Measurements from ENCODE around the gene CPNE4.
"Not testable (repeated sequence)": the region's sequence is repeated elsewhere in the genome, so short reads cannot be mapped to it uniquely, and the experiment has no call there.

Gene CPNE4

DNA sequence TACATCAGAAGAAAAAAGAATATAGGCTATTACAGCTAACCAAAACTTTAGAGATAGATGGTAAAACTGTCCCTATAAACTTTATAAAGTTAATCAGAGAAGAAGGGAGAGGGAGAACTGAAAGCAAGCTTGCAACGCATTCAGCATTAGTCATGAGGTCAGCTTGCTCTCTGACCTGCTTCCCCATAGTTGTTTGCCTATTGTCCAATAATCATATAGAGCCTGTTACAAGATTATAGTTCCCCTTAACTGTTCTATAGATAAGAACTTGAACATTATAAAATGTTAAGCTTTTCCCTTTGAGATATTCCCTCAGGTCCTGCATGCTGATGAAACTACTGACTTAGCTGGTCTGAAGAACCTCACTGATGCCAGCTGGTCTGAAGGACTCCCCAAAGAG lies 74.5 kb downstream of the CPNE4 start:
- no peak for DNase-seq (ENCODE audit: low spot score)

DNA sequence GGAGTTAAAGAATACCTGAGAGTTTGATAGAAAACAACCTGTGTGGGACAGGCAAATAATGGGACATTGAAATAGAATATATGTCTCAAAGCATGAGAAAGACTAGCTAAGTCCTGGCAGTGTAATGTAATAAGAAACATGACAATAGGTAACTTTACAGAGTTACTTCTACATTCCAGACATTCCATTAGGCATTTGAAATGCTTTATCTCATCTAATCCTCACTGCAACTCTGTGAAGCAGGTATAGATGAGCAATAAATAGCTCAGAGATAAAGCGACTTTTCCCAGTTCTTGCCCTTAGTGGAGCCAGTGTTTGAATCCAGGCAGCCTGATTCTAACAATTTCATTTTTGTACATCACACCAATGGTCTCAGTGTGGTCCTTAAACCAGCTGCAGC lies 76.8 kb downstream of the CPNE4 start:
- no peak for DNase-seq (ENCODE audit: low spot score)

DNA sequence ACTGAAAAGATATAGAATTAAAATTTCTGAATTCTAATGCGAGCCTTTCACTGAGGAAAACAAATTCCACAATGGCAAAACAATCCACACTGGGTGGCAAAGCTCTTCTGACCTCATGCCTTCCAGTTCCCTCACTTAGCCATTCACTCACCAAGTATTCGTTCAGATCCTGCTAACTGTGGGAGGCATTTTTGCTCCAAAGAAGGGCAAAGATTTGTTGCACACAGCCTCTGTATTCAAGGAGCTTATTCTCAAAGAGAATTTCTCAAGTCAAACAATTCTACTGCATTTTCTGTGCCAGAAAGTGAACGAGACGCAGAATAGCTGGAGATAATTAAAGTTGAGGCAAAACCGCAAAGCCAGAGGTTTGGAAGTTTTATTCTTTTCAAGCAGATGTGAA lies 77.3 kb downstream of the CPNE4 start:
- DNase-seq (ENCODE audit: low spot score) = no peak

DNA sequence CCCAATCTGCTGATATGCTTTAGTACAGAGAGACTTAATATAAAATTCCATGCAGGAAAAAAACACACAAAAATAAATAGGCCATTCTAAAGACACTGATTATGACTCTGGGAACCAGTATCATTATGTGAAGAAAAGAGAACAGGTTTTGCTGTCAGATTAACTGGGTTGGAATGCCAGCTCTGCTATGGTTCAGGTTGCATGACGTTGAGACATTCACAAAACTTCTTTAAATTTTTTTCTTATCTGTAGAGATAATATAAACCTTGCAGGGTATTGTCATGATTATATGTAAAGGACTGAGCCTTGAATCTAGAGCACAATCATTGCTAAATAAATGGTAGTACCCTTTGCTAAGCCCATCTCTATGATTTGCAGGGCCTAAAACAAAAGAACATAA lies 86.0 kb downstream of the CPNE4 start:
- DNase-seq (ENCODE audit: low spot score) = no peak

DNA sequence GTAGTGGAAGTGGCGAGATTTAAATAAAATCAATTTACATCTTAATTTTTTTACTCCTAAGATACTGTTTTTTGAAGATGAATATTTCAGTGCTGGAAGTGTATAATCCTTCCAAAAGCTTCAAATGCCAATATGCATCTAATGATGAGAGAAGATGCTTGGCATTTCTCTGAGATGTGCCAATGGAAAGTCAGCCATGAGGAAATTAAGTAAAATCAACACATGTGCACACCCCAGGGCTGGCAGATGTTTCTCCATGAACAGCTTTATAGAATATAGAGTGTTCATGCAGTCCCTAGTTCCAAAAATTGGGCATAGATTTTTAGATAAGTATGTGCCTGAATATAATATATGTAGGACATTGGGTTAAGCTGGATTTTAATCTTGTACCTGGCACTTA lies 90.1 kb downstream of the CPNE4 start:
- DNase-seq (ENCODE audit: low spot score) = no peak

DNA sequence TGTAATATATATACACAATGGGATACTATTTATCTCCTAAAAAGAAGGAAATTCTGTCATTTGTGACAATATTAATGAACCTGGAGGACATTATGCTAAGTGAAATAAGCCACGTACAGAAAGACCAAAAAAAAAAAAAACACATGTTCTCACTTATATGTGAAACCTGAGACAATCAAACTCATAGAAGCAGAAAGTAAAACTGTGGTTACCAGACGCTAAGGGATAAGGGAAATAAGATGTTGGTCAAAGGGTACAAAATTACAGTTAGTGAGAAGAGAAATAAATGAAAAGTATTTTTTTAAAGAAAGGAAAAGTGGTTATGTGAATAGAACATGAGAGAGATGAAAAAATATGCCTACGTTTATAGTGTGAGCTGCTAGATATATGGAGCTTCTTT lies 101.1 kb downstream of the CPNE4 start:
- no peak for DNase-seq (ENCODE audit: low spot score)

DNA sequence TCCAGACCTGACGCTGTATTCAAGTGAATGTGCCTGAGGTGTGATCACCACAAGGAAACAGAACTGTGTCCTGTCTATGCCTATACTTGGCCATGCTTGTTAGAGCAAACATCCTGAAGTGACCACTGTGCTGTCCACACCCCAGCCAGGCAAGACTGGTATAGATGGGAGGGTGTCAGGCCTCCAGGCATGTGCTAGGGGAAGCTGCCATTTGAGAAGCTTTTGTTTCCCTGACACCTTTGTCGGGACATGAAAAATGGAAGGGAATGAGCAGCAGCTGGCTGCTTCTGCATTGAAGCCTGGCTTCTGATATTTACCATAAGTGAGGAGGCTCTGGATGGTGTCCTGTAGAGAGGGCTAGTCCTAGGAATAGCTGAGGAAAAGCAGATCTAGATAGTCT lies 106.2 kb downstream of the CPNE4 start:
- no peak for DNase-seq (ENCODE audit: low spot score)

DNA sequence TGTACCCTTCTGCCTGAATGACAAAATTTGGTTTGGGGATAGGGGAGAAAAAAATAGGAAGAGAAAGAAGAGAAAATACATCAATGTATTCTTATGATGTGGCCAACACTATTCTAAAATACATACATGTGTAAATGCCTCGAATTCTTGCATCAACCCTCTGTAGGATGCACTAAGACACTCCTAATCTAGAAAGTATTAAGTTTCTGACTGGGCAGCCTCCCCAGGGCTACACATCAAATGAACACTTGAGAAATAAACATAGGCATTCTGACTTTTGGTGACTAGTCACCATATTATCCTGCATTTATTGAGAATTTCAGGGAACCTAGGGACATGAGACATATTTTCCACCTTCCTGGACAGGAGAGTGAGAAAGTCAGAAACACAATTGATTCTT lies 109.2 kb downstream of the CPNE4 start:
- no peak for DNase-seq (ENCODE audit: low spot score)

DNA sequence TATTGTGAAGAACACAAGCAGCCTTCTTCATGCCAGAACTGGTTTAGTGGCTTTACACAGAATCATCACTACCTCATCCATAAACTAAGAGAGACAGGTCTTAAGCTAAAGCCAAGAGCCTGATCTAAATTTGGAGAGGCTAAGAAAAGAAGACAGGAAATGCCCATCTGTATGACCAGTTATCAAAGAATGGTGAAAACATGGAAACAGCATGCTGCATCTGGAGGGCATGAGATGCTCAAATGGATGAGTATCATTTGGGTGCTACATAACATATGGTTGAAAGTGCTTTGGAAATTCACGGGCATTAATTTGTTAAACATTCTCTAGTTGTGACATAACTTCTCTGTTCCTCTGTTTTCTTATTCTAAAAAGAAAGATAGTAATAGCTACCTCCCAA lies 112.5 kb downstream of the CPNE4 start:
- no peak for DNase-seq (ENCODE audit: low spot score)

DNA sequence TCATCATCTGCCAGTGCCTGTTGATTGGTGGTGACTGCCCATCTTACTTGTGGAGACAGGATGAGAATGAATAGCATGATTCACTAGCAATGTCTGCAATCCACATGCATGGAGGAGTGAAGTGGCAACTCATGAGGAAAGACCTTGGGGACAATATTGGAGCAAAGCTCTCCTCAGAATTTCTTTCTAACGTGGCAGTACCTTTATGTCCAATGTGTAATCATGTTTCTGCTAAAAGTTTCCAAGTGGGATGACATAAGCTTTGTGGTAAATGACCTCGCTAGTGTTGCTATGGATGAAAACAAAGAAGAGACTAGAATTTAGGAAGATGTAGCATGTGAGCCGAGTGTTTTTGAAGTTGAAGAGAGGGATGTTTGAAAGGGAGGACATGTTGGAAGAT lies 117.8 kb downstream of the CPNE4 start:
- no peak for DNase-seq (ENCODE audit: low spot score)

DNA sequence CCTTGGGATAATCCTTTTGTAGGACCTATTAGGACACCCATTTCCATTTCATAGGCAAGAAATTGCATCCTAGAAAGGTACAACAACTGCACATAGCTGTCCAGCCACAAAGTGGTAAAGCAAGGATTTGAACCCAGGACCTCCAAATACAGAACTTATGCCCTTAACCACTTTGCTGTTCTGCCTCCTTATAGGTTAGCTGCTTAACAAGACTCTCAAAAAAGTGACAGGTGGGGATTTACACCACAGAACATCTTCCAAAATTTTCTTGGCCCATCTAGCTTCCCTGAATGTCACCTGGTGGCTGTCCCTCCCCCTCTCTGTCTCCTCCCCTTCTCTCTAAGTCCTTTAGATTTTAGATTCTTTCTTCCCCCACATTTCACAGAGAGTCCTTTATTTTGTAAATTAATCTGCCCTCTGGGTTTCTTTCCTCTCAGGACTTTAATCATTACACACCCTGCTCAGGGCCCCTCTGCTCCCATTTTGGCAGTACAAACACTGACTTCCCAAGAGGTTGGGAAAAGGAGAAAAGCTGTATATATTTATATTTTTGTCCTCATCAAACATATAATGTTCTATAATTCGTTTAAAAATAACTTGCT lies 120.6 kb downstream of the CPNE4 start:
- DNase-seq (ENCODE audit: low spot score) = no peak

DNA sequence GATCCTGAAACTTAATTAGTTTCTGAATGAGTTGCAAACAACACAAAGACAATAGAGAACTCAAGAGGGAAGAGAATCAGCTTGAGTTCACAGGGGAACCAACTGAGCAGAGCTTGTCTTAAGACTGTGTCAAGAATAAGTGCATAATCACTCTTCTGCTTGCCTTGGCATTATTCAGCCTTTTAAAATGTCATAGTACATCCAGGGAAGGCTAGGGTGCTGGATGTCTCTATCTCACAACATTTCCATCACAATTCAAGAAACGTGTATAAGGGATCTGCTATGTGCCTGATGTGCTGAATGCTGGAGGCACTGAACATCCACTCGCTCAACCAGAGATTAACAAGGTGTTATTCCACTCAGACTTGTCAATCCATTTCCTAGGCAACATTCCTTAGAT lies 122.6 kb downstream of the CPNE4 start:
- no peak for DNase-seq (ENCODE audit: low spot score)

DNA sequence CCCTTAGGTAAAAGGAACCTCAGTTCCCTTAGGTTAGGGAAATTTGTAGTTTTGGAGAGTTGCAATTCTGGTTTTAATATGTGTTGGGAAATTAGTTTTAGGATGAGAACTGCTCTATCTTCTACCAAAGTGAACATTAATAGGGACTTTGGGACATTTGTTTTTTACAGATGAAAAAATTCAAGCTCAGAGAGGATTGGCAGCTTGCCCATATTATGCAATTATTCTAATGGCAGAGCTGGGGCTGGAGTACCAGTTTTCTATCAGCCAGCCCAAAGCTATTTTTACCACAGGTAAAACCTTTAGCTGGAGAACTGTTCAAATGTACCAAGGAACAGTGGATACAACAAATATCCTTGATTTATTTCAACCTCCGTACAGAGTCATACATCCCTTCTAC lies 127.0 kb downstream of the CPNE4 start:
- DNase-seq (ENCODE audit: low spot score) = no peak

DNA sequence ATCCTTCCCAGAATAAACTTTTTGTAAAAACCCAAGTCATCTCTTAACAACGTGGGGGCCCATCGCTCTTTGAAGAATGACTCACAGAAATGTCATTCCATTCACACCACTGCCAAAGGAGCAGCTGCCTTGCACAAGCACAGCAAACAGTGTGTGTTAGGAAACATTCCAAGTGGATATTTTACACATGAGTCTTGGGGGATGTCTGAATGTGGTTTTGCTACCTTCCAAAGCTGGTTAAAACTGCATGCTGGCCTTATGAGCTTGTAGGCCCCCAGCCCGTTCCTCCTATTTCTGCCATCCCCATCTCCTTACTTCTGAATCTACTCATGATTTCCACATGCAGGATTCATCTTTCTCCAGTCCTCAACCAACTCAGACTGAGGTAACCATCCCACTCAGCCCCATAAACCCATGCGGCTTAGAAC lies 130.8 kb downstream of the CPNE4 start:
- DNase-seq (ENCODE audit: low spot score) = peak; percentile 32

DNA sequence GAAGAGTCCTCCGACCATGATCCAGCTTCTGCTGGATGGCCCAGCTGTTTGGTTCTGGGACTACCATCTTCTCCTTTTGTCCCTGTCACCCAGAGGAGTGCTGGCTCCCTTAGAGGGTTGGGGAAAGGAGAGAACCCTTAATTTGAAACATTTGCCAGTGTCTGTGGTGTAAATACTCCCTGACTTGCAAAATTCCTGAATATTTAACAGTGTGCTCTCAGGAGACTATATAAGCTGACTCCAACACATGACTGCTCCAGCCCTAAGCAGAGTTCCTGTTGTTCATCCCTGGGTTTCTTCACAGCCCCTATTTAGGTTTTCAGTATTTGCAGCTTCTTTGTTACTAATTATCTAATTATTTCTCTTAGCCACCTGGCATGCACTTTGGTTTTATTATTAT lies 133.1 kb downstream of the CPNE4 start:
- DNase-seq (ENCODE audit: low spot score) = no peak

DNA sequence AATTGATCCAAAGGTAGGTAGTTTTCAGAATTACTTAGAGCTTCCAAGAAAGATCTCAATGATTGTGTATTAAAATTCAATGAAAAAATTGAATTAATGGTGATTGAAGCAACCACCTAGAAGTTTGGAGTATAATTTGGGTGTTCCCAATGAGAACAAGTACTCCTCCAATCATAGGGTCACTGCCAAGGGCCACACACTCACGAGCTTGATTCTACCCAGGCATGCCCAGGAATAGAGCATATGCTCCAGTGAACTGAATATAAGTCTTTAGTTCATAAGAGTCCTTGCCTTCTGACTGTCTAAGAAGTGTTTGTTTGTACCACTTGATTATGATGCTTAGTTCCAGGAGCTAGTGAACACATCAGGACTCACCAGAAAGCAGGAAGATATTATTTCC lies 133.9 kb downstream of the CPNE4 start:
- DNase-seq (ENCODE audit: low spot score) = no peak

DNA sequence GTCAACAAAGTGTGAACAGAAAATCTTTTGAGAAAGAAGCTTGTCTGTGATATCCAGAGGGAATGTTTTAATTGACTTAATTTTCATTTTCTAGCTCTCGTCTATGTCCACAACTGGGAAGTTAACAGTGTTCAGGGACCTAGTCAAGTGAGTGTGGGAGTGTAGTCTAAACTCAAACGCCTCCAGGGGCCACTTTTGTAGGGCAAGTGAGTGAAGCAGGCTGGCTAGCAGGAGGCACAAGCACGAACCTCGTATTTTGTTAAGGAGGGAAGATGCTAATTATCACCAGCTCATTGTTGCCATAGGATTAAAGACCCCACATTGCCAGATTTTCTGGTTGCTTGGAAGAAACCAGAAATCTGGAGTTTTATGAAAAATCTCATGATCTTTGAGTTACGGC lies 135.8 kb downstream of the CPNE4 start:
- DNase-seq (ENCODE audit: low spot score) = no peak

DNA sequence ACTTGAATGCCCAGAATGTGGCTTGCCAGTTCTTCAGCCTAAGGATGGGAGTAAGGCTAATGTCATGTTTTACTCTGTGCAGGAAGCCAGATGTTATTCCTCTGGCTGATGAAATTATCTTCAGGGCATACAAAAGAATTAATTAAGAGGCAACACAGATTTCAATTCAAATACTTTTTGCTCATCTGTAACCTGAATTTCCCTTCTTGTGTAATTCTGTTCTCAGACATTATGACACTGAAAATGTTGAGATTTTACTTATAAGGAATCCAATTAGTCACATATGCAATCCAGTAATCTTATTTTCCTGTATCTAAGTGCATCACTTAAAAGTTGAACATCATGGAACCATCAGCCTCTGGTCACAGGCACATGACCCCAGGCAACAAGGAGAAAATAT lies 136.5 kb downstream of the CPNE4 start:
- DNase-seq (ENCODE audit: low spot score) = no peak

DNA sequence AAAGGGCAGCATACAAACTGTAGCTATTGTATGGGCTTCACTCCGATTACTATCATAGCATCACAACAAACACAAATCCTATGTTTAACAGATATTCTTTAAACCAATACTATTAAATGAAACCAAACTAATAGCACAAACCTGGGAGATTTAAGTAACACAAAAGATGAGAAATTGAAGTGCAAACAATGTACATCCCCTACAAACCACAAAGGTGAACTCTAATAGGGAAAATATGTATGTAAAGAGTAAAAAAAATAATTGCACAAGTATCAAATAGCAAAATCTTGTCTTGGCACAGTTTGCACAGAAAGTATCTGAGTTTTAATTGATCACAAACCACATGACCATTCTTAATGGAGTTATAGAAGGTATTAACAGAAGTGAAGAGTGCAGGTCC lies 138.5 kb downstream of the CPNE4 start:
- DNase-seq (ENCODE audit: low spot score) = no peak

DNA sequence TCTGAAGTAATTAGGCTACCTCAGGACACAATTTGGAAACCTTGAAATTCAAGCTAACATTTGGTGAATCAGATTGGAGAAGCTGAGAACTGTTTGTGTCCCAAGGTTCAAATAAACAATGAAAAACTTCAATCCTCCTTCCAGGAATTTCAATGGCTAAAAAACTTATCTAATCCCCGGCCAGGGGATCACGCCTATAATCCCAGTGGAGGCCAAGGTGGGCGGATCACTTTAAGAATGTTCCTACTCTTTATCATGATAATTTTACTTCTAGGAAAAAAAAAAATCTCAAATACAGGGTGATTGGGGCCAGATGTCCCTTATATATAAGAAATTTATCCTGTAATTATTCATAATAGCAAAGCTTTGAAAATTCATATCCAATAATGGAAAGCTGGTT lies 139.0 kb downstream of the CPNE4 start:
- no peak for DNase-seq (ENCODE audit: low spot score)

DNA sequence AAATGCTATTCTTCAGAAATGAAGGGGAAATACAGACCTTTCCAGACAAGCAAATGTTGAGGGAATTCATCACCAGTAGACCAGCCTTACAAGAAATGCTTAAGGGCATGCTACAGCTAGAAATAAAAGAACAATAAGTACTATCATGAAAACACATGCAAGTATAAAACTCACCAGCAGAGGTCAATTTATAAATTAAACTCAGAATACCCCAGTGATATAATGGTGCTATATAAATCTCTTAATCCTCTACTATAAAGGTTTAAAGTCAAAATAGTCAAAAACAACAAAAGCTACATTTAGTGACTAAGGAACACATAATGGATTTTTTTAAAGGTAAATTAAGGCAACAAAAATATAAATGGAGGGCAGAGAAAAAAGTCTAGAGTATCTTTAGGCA lies 142.5 kb downstream of the CPNE4 start:
- DNase-seq (ENCODE audit: low spot score) = no peak

DNA sequence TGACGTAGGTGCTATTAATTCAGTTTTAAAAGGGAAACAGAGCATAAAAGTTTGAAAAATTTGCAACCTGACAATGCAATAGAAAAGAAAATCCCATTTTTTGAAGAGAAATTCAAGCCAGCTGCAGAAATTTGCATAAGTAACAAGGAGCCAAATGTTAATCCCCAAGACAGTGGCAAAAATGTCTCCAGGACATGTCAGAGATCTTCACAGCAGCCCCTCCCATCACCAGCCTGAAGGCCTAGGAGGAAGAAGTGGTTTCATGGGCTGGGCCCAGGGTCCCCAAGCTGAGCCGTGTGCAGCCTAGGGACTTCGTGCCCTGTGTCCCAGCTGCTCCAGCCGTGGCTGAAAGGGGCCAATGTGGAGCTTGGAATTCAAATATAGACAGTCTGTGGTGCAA lies 148.9 kb downstream of the CPNE4 start:
- not testable (repeated sequence) for DNase-seq (ENCODE audit: low spot score)

DNA sequence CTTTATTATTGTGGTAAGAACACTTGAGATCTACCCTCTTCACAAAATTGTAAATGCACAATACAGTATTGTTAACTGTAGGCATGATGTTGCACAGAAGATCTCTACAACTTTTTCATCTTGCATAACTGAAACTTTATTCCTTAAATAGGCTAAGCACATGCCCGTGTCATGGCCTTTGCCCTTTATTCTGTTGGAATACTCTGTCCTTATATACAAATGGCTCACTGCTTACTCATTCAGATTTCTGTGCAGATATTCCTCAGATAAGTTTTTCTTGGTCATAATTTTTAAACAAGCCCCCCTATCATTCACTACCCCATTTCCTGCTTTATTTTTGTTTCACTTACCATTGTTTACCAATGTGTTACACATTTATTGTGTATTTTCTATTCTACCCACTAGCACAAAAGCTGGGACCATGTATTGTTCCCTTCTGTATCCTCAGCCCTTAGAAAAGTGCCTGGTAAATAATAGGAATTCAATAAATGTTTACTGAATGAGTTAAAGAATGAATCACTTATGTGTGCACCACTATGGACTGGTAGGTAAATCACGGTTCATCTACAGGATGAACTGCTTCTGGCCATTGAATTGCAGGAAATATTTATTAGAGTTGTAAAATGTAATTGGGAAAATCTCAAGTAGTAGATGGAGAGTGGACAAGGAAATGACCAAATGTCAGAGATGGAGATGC lies 151.0 kb downstream of the CPNE4 start:
- no peak for DNase-seq (ENCODE audit: low spot score)

DNA sequence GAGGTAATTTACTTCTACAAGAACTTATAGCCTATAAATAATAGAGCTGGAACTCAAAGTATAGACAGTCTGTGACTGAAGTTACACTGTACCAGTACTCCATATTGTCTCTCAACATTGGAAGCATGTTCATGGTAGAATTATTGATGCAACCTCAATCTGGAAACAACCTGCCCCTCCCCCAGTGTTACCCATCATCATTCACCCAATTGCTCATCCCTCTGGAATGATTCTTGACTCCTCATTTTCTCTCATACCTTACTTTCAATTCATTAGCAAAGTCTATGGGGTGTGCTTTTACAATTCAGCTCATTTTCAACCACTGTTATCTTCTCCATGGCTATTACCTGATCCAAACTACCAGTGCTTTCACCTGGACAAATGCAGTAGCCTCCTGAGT lies 151.7 kb downstream of the CPNE4 start:
- DNase-seq (ENCODE audit: low spot score) = no peak
